GM19193 (cell line): ENCODE measurements around the gene CPVL.

Experiments
- POLR2A ChIP-seq: IDR thresholded peaks from 4 replicates; pipeline ENCODE4 v1.6.1; 2011; ENCODE audit not compliant: insufficient read depth, insufficient read length; ENCODE audit errors: extremely low read depth

The CPVL gene

GRCh38 chr7:29139191-29139590 lies 7.1 kb downstream of the CPVL start:
- TF ChIP-seq POLR2A = no peak

- no peak for TF ChIP-seq POLR2A
These were observed 7.7 kb downstream of the CPVL start for GRCh38 chr7:29138588-29138987.

GRCh38 chr7:29135846-29136245 lies 10.5 kb downstream of the CPVL start:
- TF ChIP-seq POLR2A = no peak

GRCh38 chr7:29132980-29133379 lies 13.4 kb downstream of the CPVL start:
- TF ChIP-seq POLR2A = no peak

- no peak for TF ChIP-seq POLR2A
These were observed 14.7 kb downstream of the CPVL start for GRCh38 chr7:29131678-29132077.

- TF ChIP-seq POLR2A = no peak
These were observed 16.2 kb downstream of the CPVL start for GRCh38 chr7:29130096-29130495.

- no peak for TF ChIP-seq POLR2A
These were observed 18.8 kb downstream of the CPVL start for GRCh38 chr7:29127527-29127926.

- no peak for TF ChIP-seq POLR2A
These were observed 19.5 kb downstream of the CPVL start for GRCh38 chr7:29126804-29127203.

- TF ChIP-seq POLR2A = no peak
These were observed 22.6 kb downstream of the CPVL start for GRCh38 chr7:29123626-29124190.

GRCh38 chr7:29122759-29123158 lies 23.6 kb downstream of the CPVL start:
- TF ChIP-seq POLR2A = no peak

- no peak for TF ChIP-seq POLR2A
These were observed 24.3 kb downstream of the CPVL start for GRCh38 chr7:29122081-29122480.

- no peak for TF ChIP-seq POLR2A
These were observed 25.4 kb downstream of the CPVL start for GRCh38 chr7:29120955-29121354.

GRCh38 chr7:29119538-29119937 lies 26.8 kb downstream of the CPVL start:
- TF ChIP-seq POLR2A = no peak

- TF ChIP-seq POLR2A = no peak
These were observed 29.8 kb downstream of the CPVL start for GRCh38 chr7:29116361-29117200.

GRCh38 chr7:29115753-29116152 lies 30.6 kb downstream of the CPVL start:
- no peak for TF ChIP-seq POLR2A

GRCh38 chr7:29115130-29115687 lies 31.1 kb downstream of the CPVL start:
- TF ChIP-seq POLR2A = no peak

GRCh38 chr7:29113384-29114102 lies 32.8 kb downstream of the CPVL start:
- no peak for TF ChIP-seq POLR2A
